ENCODE measurements around the gene IMPG1.

The IMPG1 gene

DNA sequence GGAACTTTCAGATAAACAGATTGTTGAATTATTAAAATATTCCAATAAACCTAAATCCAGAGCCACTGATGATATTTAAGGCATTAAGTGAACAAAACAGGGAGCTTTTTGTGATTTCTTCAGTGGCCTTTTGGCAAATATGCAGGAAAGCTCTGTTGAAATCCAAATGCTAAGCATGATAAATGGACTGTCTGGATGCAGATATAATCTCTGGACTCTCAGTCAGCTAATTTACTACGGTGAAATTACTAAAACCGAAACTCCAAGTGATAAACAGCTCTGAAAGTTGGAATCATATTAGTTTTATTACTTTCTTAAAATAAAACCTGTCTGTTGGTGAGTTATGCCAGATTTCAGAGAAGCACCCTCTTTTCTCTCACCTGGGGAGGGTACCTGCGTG, 120.3 kb downstream of the IMPG1 start:
- no peaks in the 10 kb centered on the region for H3K9me3 ChIP-seq
- no peaks in the 10 kb centered on the region for H3K27me3 ChIP-seq
- no peak overlapping the region for H3K27ac ChIP-seq
- no peak overlapping the region for H3K4me3 ChIP-seq (ENCODE audit: low read depth in 1 of 2, low read length in 1 of 2)
- H3K36me3 ChIP-seq = no peaks in the 10 kb centered on the region
- TF ChIP-seq, protein P1, sequence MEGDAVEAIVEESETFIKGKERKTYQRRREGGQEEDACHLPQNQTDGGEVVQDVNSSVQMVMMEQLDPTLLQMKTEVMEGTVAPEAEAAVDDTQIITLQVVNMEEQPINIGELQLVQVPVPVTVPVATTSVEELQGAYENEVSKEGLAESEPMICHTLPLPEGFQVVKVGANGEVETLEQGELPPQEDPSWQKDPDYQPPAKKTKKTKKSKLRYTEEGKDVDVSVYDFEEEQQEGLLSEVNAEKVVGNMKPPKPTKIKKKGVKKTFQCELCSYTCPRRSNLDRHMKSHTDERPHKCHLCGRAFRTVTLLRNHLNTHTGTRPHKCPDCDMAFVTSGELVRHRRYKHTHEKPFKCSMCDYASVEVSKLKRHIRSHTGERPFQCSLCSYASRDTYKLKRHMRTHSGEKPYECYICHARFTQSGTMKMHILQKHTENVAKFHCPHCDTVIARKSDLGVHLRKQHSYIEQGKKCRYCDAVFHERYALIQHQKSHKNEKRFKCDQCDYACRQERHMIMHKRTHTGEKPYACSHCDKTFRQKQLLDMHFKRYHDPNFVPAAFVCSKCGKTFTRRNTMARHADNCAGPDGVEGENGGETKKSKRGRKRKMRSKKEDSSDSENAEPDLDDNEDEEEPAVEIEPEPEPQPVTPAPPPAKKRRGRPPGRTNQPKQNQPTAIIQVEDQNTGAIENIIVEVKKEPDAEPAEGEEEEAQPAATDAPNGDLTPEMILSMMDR (IDR thresholded peaks at IDR 0.05) = no peak
- H3K4me1 ChIP-seq (ENCODE audit: control insufficient read depth in 1 of 2, insufficient read depth in 1 of 2, low read depth in 1 of 2, low read length in 1 of 2) = no peaks in the 10 kb centered on the region

DNA sequence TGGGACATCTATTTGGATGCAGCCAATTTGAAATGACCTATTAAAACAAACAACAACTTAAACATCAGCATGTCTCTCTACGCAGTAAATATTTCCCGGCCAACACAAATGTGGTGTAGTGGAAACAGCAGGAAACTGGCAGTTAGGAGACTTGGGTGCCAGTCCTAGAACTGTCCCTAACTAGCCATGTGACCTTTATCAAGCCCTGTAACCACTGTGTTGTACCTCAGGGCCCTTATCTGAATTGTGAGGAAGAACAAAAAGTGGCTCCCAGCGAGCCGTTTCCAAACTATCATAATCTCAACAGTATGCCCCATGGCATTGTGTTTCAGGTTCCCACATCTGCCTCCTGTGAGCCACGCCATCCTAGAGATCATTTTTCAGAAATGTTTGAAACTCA, 124.5 kb downstream of the IMPG1 start:
- H3K9me3 ChIP-seq = no peaks in the 10 kb centered on the region
- no peak overlapping the region for H3K4me3 ChIP-seq (ENCODE audit: low read depth in 1 of 2, low read length in 1 of 2)
- H3K27ac ChIP-seq = no peak overlapping the region
- H3K4me1 ChIP-seq (ENCODE audit: control insufficient read depth in 1 of 2, insufficient read depth in 1 of 2, low read depth in 1 of 2, low read length in 1 of 2) = no peaks in the 10 kb centered on the region
- TF ChIP-seq, protein P1 (IDR thresholded peaks at IDR 0.05) = no peak
- H3K36me3 ChIP-seq = no peaks in the 10 kb centered on the region
- H3K27me3 ChIP-seq = no peaks in the 10 kb centered on the region

DNA sequence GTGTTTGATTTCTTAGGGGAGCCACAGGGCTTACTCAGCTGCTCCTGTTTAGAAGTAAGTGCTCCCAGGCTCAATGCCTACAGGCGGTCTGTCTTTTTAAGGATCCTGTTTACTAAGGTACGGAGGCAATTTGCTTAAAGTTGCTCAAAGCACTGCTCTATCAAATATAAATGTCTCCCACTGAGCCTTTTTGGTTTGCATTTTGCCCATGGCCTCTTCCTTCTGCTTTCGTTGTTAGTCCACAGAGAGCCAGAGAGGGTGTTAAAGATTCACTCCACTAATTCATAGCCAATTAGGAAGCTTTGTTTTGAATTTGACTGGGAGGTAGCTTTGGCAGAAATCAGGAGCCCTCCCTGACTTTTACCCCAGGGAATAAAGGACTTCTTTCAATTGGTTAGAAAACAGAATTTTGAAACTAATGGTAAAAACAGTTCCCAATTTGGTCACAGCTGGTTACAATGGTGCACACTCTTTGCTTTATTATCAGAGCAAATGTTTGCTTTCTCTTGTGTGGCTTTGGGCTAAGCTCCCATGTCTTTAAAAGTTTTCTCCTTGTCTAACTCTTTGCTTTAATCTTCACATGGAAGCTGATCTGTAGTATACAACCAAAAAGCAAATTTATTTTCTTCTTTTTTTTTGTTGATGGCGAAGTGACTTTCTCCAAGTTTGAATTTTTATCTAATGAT, 126.2 kb downstream of the IMPG1 start:
- Histone ChIP-seq H3K9me3 (no peaks in the 10 kb centered on the region), H3K27me3 (no peaks in the 10 kb centered on the region), H3K4me1 (ENCODE audit: control insufficient read depth in 1 of 2, insufficient read depth in 1 of 2, low read depth in 1 of 2, low read length in 1 of 2) (no peaks in the 10 kb centered on the region), H3K4me3 (ENCODE audit: low read depth in 1 of 2, low read length in 1 of 2) (no peak overlapping the region), H3K36me3 (no peaks in the 10 kb centered on the region), H3K27ac (no peak overlapping the region)
- TF ChIP-seq, protein P1 (IDR thresholded peaks at IDR 0.05) = no peak

DNA sequence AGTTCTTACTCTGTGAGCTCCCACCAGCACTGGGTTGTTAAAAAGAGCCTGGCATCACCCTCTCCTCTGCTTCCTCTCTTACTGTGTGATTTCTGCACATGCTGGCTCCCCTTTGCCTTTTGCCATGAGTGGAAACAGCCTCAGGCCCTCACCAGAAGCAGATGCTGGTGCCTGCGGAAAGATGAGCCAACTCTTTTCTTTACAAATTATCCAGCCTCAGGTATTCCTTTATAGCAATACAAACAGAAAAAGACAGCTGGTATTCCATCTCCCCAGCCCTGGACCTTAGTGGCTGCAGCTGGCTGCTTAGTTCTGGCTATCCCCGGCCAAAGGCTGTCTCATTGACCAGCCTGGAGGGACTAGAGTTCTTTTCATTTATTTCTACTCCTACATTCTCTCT, 129.1 kb downstream of the IMPG1 start:
- no peaks in the 10 kb centered on the region for H3K27me3 ChIP-seq
- no peaks in the 10 kb centered on the region for H3K4me1 ChIP-seq (ENCODE audit: control insufficient read depth in 1 of 2, insufficient read depth in 1 of 2, low read depth in 1 of 2, low read length in 1 of 2)
- H3K36me3 ChIP-seq = no peaks in the 10 kb centered on the region
- H3K4me3 ChIP-seq (ENCODE audit: low read depth in 1 of 2, low read length in 1 of 2) = no peak overlapping the region
- H3K9me3 ChIP-seq = no peaks in the 10 kb centered on the region
- TF ChIP-seq, protein P1 (IDR thresholded peaks at IDR 0.05) = no peak
- H3K27ac ChIP-seq = no peak overlapping the region

DNA sequence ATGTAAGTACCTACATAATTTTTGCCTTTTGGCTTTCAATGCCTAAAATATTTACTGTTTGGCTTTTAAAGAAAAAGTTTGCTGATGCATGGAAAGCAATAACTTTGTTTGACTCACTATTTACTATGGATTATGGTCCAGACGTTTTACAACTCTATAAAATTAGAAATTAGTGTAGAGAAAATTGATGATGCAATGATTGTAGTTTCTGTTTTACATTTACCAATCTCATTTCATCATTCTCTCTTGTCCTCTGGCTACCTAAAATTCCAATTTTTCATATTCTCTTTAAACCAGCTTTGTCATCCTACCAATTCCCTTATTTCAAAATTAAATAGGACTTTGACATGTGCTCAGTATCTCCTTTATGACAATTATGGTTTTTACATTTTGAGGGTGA, 131.0 kb downstream of the IMPG1 start:
- H3K27me3 ChIP-seq = peaks cover 6% of the 10 kb centered on the region
- no peak overlapping the region for H3K27ac ChIP-seq
- no peak overlapping the region for H3K4me3 ChIP-seq (ENCODE audit: low read depth in 1 of 2, low read length in 1 of 2)
- H3K36me3 ChIP-seq = no peaks in the 10 kb centered on the region
- H3K9me3 ChIP-seq = no peaks in the 10 kb centered on the region
- H3K4me1 ChIP-seq (ENCODE audit: control insufficient read depth in 1 of 2, insufficient read depth in 1 of 2, low read depth in 1 of 2, low read length in 1 of 2) = no peaks in the 10 kb centered on the region
- TF ChIP-seq, protein P1 (IDR thresholded peaks at IDR 0.05) = no peak

All from neutrophil (primary cell).